Midbrain (tissue), 1 donor: ENCODE data around the gene PRIM1.
A peak's percentile ranks its signal among the peaks of the same experiment; 100 is the strongest.
"Not testable (repeated sequence)": the region's sequence is repeated elsewhere in the genome, so short reads cannot be mapped to it uniquely, and the experiment has no call there.

Source experiments
- DNase-seq: peaks from one replicate; lab custom pipeline; 2025; lab: John Stamatoyannopoulos, UW

PRIM1 gene

DNA sequence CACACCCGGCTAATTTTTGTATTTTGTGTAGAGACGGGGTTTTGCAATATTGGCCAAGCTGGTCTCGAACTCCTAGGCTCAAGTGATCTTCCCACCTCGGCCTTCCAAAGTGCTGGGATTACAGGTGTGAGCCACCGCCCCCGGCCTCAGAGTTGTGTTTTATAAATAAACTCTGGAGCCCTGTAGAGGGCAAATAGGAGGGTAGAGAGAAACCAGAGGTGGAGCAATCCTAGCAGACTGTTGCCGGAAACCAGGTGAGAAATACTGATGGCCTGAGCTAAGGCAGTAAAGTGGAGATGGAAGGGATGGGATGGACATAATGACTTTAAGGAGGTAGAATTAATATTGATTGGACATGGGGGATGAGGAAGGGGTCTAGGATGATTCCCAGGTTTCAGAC, 8.3 kb upstream of the PRIM1 start:
- DNase-seq = no peak

DNA sequence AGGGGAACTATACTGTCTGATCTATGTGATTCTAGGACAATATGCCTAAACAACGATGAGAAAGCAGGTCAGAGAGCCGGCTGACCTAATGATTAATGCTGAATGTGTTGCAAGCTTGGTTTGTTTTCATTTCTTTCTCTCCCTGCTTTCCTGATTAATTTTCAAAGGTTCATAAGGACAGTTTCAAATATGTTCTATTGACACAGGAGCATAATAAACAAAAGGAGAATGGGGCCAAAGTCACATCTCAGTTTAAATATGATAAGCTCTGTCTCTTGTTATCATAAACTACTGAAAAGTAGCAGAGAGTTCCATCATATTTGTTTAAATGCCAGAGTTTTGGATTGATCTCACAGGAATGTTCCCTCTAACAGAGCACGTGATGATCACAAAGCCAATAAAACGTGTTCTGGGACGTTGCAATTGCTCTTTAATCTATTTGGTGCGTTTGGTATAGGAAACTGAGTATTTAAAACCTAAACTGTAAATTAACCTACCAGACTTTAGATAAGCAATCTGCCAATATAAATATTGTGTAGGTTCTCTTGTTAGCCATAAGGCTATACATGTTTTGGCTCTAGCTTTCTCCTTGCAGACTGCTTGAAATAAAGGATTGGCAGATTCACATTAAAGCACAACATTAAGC, 7.3 kb upstream of the PRIM1 start:
- DNase-seq = no peak

- DNase-seq = no peak
Observed at GRCh38 chr12:56758728-56759262, 6.7 kb upstream of the PRIM1 start.

GRCh38 chr12:56757971-56758370, 5.8 kb upstream of the PRIM1 start:
- not testable (repeated sequence) for DNase-seq

- no peak for DNase-seq
Observed at GRCh38 chr12:56753566-56753965, 1.4 kb upstream of the PRIM1 start.

GRCh38 chr12:56750596-56750995, 1.5 kb downstream of the PRIM1 start:
- DNase-seq = not testable (repeated sequence)

GRCh38 chr12:56749853-56750252, 2.3 kb downstream of the PRIM1 start:
- no peak for DNase-seq

DNA sequence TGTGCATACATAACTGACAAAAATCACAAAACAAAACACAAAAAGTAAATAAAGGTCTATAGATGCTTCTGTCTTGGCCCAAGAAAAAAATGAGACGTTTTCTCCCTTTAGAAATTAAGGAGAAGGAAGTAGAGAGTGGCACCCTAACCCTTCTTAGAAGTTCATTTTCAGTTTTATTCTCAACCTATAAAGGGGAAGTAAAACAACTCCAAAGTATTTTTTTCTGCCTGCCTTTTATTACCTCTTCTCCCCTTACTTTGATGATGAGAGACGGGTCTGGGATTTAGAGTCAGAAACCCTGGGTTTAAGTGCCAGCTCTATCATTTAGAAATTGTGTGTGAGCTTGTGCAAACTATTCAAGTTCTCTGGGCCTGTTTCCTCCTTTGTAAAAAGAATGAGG, 2.8 kb downstream of the PRIM1 start:
- DNase-seq = no peak

- DNase-seq = no peak
Observed at GRCh38 chr12:56728139-56728861, 23.8 kb downstream of the PRIM1 start.

- not testable (repeated sequence) for DNase-seq
Observed at GRCh38 chr12:56726196-56726675, 25.9 kb downstream of the PRIM1 start.

DNA sequence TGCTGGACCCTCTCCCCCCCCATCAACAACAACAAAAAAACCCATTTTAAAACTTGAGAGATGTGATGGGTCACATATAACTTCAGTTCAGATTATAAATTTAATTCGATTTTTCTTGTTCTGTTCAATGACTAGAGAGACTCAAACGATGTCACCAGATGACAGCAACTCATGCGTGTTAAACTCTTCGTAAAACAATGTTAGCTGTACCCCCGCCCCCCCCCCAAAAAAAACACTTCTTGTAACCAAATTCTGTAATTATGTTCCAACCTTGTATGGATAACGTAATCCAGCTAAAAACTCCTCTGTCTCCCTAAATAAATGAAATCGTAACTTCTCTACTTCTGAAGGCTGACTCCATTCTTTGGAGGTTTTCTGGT, 26.4 kb downstream of the PRIM1 start:
- no peak for DNase-seq

GRCh38 chr12:56724972-56725722, 27.0 kb downstream of the PRIM1 start, which contains the start of gene NACA:
Gene NACA, minus strand, starts transcription at chr12:56725299. Its CDS starts 778 bp downstream, at chr12:56724521.
- DNase-seq = peak; percentile 98

GRCh38 chr12:56724701-56724971, 27.5 kb downstream of the PRIM1 start:
- peak; percentile 46 for DNase-seq

GRCh38 chr12:56723889-56724700, 28.0 kb downstream of the PRIM1 start:
- DNase-seq = peak; percentile 8

GRCh38 chr12:56723352-56723751, 28.8 kb downstream of the PRIM1 start:
- DNase-seq = no peak

GRCh38 chr12:56722832-56723231, 29.3 kb downstream of the PRIM1 start:
- no peak for DNase-seq

DNA sequence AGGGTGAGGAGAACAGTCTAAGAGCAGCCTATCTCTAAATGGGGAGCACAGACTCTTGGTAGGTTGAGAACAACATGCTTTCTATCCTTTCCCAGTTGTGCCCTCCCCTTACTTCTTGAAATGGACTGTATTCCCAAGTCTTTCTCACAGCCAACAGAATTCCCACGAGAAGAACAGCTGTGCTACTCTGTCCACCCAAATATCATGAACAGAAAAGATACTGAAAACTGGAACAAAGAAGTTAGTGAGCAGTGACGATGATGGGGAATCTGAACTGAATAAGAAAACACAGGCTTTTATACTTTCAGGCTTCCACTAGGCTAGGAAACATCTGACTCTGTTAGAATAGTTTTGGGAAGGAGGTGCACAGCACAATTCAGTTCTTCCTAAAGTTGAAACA, 30.4 kb downstream of the PRIM1 start:
- peak; percentile 1 for DNase-seq

- no peak for DNase-seq
Observed at GRCh38 chr12:56721216-56721615, 30.9 kb downstream of the PRIM1 start.

GRCh38 chr12:56720731-56721151, 31.4 kb downstream of the PRIM1 start:
- no peak for DNase-seq

DNA sequence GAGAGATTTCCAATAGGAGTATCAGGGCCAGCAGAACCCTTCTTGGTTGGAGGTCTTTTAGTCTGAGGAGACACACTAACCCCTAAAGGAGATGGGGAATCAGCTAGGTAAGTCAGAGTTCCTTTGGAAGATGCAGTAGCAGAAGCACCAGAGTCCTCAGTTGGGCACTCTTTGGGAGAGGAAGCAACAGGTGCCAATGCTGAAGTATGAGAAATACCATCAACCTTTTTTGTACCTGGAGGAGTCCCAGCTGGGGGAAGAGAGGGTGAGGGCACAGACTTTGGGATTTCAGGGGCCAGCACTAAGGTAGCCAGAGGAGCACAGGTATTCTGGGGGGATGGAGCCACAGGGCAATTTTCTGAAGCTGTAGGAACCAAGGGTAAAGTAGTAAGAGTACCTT, 33.1 kb downstream of the PRIM1 start:
- DNase-seq = no peak

GRCh38 chr12:56718636-56719035, 33.5 kb downstream of the PRIM1 start:
- no peak for DNase-seq

DNA sequence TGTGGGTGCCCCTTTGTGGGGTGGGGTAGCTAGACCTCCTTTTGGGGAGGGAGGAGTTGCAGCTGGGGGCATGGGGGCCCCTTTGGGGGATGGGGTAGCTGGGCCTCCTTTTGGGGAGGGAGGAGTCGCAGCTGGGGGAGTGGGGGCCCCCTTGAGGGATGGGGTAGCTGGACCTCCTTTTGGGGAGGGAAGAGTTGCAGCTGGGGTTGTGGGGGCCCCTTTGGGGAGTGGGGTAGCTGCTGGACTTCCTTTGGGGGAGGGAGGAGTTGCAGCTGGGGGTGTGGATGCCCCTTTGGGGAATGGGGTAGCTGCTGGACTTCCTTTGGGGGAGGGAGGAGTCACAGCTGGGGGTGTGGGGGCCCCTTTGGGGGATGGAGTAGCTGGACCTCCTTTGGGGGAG, 34.0 kb downstream of the PRIM1 start:
- no peak for DNase-seq
